Measurements from ENCODE around the gene BCL7B. TPM values are rescaled to one million over a fixed set of nuclear protein-coding genes. Genes with fewer than 3 reads are reported as not detected.

The BCL7B gene
- polyA plus RNA-seq, 1 donor (not counting 4 experiments of a cell fraction or from before 2014, with no cell fraction given): 41.0 TPM

DNA sequence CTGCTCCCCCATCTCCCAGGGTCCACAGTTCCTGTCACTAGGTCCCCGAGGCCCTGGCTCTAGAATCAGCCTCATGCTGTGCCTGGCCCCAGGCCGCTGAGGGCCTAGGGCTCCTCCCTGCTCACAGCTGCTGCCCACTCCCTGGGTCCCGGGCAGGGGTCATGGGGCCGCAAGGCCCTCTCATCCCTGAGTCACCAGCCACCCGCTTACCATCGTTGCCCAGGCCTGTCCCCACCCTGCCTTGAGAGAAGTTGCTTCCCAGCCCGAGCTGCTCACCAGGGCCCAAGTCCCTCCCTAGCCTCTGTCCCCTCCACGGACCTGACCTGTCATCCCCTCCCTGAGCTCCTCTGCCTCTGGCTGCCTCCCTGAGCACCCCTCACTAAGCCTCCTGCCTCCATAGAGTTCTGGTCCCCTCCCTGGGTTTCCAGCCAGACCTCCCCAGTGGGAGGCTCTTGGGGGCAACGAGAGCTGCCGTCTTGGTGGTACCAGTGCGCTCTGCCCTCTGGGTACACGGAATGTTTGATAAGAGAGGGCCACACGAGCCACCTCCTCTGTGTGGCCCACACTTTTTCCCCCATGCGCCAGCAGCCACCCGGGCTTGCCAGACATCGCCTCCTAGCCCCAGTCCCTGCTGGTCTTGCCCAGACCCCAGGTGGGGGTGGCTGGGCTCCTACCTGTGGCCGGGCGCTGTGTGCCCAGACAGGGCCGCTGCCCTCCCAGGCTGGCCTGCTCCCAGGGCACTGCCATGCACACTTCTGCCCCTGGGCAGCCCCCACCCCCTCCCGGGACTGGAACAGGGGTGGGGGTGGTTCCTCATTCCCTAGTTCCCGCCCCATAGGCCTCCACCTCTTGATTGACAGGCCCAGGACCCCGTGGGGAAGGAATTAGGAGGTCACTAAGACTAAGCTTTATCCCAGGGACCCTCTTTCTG, 45.5 kb upstream of the BCL7B start:
- Histone ChIP-seq H3K9ac (ENCODE audit: control insufficient read depth, extremely low read depth, insufficient read depth, low read length) (no peak overlapping the region), H3K79me2 (ENCODE audit: control insufficient read depth, insufficient read depth, low read length) (no peaks in the 10 kb centered on the region), H3K4me2 (ENCODE audit: control insufficient read depth, extremely low read depth, insufficient read depth, low read depth, low read length) (no peak overlapping the region), H4K20me1 (ENCODE audit: control insufficient read depth, extremely low read depth, insufficient read depth, low read length) (no peaks in the 10 kb centered on the region), H3K9me3 (ENCODE audit: control insufficient read depth, low read depth, low read length) (no peaks in the 10 kb centered on the region), H2AFZ (ENCODE audit: control insufficient read depth, low read length) (no peak overlapping the region), H3K36me3 (ENCODE audit: control insufficient read depth in 2 of 2, extremely low read depth in 1 of 2, insufficient read depth in 2 of 2, low read length in 2 of 2) (no peaks in the 10 kb centered on the region), H3K27me3 (ENCODE audit: control insufficient read depth, extremely low read depth, insufficient read depth, low read length) (peaks cover 4% of the 10 kb centered on the region), H3K4me1 (ENCODE audit: control insufficient read depth, extremely low read depth, insufficient read depth, low read length) (peaks cover 4% of the 10 kb centered on the region), H3K9me1 (ENCODE audit: control insufficient read depth, extremely low read depth, insufficient read depth, low read length) (no peaks in the 10 kb centered on the region), H3K4me3 (ENCODE audit: control insufficient read depth in 2 of 3, extremely low read depth in 1 of 3, insufficient read depth in 2 of 3, low read depth in 1 of 3, low read length in 3 of 3) (no peak overlapping the region), H3K27ac (ENCODE audit: control insufficient read depth, insufficient read depth, low read length) (no peak overlapping the region)
- TF ChIP-seq, protein P1, sequence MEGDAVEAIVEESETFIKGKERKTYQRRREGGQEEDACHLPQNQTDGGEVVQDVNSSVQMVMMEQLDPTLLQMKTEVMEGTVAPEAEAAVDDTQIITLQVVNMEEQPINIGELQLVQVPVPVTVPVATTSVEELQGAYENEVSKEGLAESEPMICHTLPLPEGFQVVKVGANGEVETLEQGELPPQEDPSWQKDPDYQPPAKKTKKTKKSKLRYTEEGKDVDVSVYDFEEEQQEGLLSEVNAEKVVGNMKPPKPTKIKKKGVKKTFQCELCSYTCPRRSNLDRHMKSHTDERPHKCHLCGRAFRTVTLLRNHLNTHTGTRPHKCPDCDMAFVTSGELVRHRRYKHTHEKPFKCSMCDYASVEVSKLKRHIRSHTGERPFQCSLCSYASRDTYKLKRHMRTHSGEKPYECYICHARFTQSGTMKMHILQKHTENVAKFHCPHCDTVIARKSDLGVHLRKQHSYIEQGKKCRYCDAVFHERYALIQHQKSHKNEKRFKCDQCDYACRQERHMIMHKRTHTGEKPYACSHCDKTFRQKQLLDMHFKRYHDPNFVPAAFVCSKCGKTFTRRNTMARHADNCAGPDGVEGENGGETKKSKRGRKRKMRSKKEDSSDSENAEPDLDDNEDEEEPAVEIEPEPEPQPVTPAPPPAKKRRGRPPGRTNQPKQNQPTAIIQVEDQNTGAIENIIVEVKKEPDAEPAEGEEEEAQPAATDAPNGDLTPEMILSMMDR (optimal IDR thresholded peaks at IDR 0.05 in 1 of 3, IDR thresholded peaks at IDR 0.05 in 1 of 3, conservative IDR thresholded peaks at IDR 0.05 in 1 of 3; ENCODE audit: extremely low read depth in 1 of 3, insufficient read depth in 2 of 3, low read length in 3 of 3): no peak
- no peak for TF ChIP-seq EZH2 (IDR thresholded peaks at IDR 0.05; ENCODE audit: low read length)
- DNase-seq (ENCODE audit: low read depth, low spot score): no peak
- no peak for FAIRE-seq
- dilution Hi-C loops (cut with MboI; ENCODE audit: extremely low pct_ligation_motif_present, low sequenced_read_pairs): no loop called here

DNA sequence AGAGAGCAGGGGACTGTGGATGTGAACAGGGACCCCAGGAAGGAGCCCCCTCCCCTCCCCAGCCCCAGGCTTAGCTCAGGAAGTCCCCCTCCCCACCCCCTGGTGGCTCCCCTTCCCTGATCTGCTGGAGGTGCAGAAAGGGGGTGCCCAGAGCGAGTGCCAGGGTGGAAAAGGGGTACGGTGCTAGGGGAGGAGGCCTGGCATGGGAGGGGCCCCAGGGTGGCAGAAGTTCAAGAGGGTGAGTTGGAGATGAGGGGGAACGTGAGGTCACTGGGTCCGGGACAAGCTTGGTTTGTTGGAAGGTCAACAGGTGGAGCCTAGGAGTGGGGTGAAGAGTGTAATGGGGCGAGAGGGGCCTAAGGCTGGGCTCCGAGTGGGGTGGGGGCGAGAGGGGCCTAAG, 42.4 kb upstream of the BCL7B start:
- H3K4me2 ChIP-seq (ENCODE audit: control insufficient read depth, extremely low read depth, insufficient read depth, low read depth, low read length): no peak overlapping the region
- no peaks in the 10 kb centered on the region for H3K36me3 ChIP-seq (ENCODE audit: control insufficient read depth in 2 of 2, extremely low read depth in 1 of 2, insufficient read depth in 2 of 2, low read length in 2 of 2)
- H3K27me3 ChIP-seq (ENCODE audit: control insufficient read depth, extremely low read depth, insufficient read depth, low read length): peaks cover 4% of the 10 kb centered on the region
- no peak overlapping the region for H3K9ac ChIP-seq (ENCODE audit: control insufficient read depth, extremely low read depth, insufficient read depth, low read length)
- no peaks in the 10 kb centered on the region for H4K20me1 ChIP-seq (ENCODE audit: control insufficient read depth, extremely low read depth, insufficient read depth, low read length)
- TF ChIP-seq EZH2 (IDR thresholded peaks at IDR 0.05; ENCODE audit: low read length): no peak
- TF ChIP-seq, protein P1 (optimal IDR thresholded peaks at IDR 0.05 in 1 of 3, IDR thresholded peaks at IDR 0.05 in 1 of 3, conservative IDR thresholded peaks at IDR 0.05 in 1 of 3; ENCODE audit: extremely low read depth in 1 of 3, insufficient read depth in 2 of 3, low read length in 3 of 3): no peak
- no peaks in the 10 kb centered on the region for H3K9me1 ChIP-seq (ENCODE audit: control insufficient read depth, extremely low read depth, insufficient read depth, low read length)
- DNase-seq (ENCODE audit: low read depth, low spot score): no peak
- H3K27ac ChIP-seq (ENCODE audit: control insufficient read depth, insufficient read depth, low read length): no peak overlapping the region
- H3K9me3 ChIP-seq (ENCODE audit: control insufficient read depth, low read depth, low read length): no peaks in the 10 kb centered on the region
- H3K79me2 ChIP-seq (ENCODE audit: control insufficient read depth, insufficient read depth, low read length): no peaks in the 10 kb centered on the region
- H3K4me3 ChIP-seq (ENCODE audit: control insufficient read depth in 2 of 3, extremely low read depth in 1 of 3, insufficient read depth in 2 of 3, low read depth in 1 of 3, low read length in 3 of 3): no peak overlapping the region
- no peak overlapping the region for H2AFZ ChIP-seq (ENCODE audit: control insufficient read depth, low read length)
- H3K4me1 ChIP-seq (ENCODE audit: control insufficient read depth, extremely low read depth, insufficient read depth, low read length): peaks cover 4% of the 10 kb centered on the region
- FAIRE-seq: no peak
- dilution Hi-C loops (cut with MboI; ENCODE audit: extremely low pct_ligation_motif_present, low sequenced_read_pairs): no loop called here
